Activated CD4-positive, alpha-beta T cell treated with anti-CD3 and anti-CD28 coated beads for 36 hours (primary cell): ENCODE measurements around the gene FSTL3. TPM values are rescaled to one million over a fixed set of nuclear protein-coding genes. Genes with fewer than 3 reads are reported as not detected.

ENCODE experiments used
- ATAC-seq: fragments of 200-7000 bp; cut with Tn5 transposase; one replicate; pipeline ENCODE4 v1.10.0; 2021; ENCODE audit warnings: mild to moderate bottlenecking, moderate library complexity
- CTCF ChIA-PET: fragments of 350-600 bp; sonication (Branson Sonifier 250); formaldehyde crosslinking; loops from one replicate; lab custom pipeline; 2021; ENCODE audit warnings: antibody characterized with exemption; lab: Charles Lee
- POLR2A ChIA-PET: fragments of 350-600 bp; sonication (Branson Sonifier 250); formaldehyde crosslinking; loops from one replicate; lab custom pipeline; 2021; ENCODE audit warnings: antibody characterized with exemption, inconsistent platforms; lab: Charles Lee
- DNase-seq: peaks from one replicate; pipeline ENCODE4 v3.0.0-alpha.2; 2020
- H3K27ac Mint-ChIP-seq: one replicate; pipeline ENCODE4 v1.8.0; 2021; ENCODE audit warnings: mixed read lengths
- H3K27me3 Mint-ChIP-seq: one replicate; pipeline ENCODE4 v1.8.0; 2021; ENCODE audit warnings: mixed read lengths
- H3K36me3 Mint-ChIP-seq: one replicate; pipeline ENCODE4 v1.8.0; 2021; ENCODE audit warnings: low read depth, mixed read lengths
- H3K4me1 Mint-ChIP-seq: one replicate; pipeline ENCODE4 v1.8.0; 2021; ENCODE audit warnings: mixed read lengths
- H3K4me3 Mint-ChIP-seq: one replicate; pipeline ENCODE4 v1.8.0; 2021; ENCODE audit warnings: mild to moderate bottlenecking, moderate library complexity, mixed read lengths
- H3K9me3 Mint-ChIP-seq: one replicate; pipeline ENCODE4 v1.8.0; 2021; ENCODE audit warnings: low read depth, mixed read lengths
- intact Hi-C, 2 experiments: fragments of 100-400 bp; cut with DNase I in 1 of 2; cut with micrococcal nuclease in 1 of 2; formaldehyde crosslinking; loops; one replicate each; pipeline versions ENCODE4 v1.14.2 to v1.15.1; 2022 to 2024; cut with DNase I, micrococcal nuclease
- total RNA-seq, 2 experiments: library from RNA; stranded (reverse); gene quantifications; one replicate each; pipeline ENCODE4 v1.2.3, GENCODE V29; 2021

FSTL3 gene
- total RNA-seq, 2 experiments from 2014 or later = 8.5 to 10.1 TPM

DNA sequence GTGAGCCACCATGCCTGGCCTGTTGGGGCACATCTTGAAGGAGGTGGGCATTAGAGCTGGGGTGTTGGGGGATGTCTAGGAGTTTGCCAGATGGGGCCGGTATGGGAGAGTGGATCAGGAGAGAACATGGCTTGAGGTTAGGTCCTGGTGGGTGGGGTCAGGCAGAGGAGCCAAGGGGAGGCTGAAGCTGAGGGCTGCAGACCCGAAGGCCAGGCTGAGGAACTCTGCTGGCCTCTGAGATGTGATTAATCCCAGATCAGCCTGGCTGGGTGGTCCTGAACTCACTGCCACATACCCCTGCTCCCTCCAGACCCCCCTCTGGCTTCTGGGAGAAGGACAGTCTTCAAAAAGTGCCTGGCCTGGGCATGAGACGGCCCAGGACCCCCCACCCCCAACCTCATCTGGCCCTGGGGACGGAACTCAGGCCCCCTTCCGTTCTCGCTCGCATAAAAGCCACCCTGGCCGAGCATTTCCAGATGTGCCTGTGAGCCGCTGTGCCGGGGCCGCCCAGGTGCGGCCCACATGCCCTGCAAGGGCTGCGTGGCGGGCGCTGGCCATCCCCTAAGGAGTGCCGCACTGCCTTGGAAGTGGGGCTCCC, 2.7 kb downstream of the FSTL3 start:
- Mint-ChIP-seq H3K4me1 (peaks cover 5% of the 10 kb centered on the region), H3K9me3 (no peaks in the 10 kb centered on the region), H3K4me3 (peak overlapping the region; percentile 70), H3K27ac (no peak overlapping the region), H3K36me3 (no peaks in the 10 kb centered on the region), H3K27me3 (peaks cover 9% of the 10 kb centered on the region)
- POLR2A ChIA-PET = no interaction called here
- intact Hi-C loops = no loop called here
- ATAC-seq (no peak), DNase-seq (no peak)
- CTCF ChIA-PET = interaction anchor here (1.0 to 2.0 kb wide), 5 partner anchors 8 to 44 kb away, joined by 3 to 11 read pairs (median 3); no protein-coding TSS in a partner anchor

DNA sequence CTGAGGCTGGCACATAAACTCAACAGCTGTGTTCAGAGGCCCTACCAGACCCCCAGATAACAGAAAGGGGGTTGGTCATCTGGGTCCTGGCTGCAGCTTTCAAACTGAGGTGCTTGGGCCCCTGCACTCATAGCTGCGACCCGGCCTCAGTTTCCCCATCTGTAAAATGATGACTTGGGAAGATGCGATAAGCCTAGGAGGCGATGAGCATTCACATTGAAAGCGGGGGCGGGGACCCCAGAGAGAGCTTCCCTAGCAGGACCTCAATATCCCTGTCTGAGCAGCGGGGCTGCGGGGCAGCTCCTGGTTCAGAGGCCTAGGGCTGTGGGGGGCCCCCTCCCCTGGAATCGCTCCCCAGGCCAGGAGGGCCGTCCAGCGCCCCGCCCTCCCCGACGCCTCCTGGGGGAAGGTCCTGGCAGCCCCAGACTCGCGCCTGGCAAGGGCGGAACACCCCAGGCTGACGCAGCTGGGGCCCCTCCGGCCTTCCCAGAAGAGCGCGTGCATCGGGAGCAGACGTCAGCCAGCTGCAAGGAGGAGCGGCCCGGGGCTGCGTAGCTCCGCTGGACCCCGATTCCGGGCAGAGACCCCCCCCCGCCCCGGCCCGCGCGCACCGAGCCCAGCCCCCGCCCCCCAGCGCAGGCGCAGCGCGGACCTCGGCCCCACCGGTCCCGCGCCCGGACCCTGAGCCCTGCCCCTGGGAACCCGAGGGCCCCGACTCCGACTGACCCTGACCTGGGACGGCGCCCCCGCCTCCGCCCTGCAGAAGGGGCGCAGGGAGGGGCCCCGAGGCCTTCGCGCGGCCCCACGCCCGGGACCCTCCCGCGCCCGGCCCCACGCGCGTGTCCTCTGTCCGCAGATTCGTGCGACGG, 3.5 kb downstream of the FSTL3 start:
- H3K27ac Mint-ChIP-seq = no peak overlapping the region
- peaks cover 9% of the 10 kb centered on the region for H3K27me3 Mint-ChIP-seq
- no peaks in the 10 kb centered on the region for H3K9me3 Mint-ChIP-seq
- DNase-seq (peak; percentile 69), ATAC-seq (no peak)
- H3K4me1 Mint-ChIP-seq = peaks cover 5% of the 10 kb centered on the region
- H3K36me3 Mint-ChIP-seq = no peaks in the 10 kb centered on the region
- H3K4me3 Mint-ChIP-seq = peak overlapping the region; percentile 70
- POLR2A ChIA-PET = interaction anchor here (1.0 kb wide), 1 partner anchor 590 kb away, joined by 4 read pairs; the partner anchor contains the start of gene CIRBP
- intact Hi-C loops = loop anchor here (1.0 to 5.0 kb wide), 24 partner anchors 16 to 1183 kb away; partner anchors contain the start of genes PTBP1 (in 2 of the 2), RNF126 (in 2 of the 2), ARHGAP45 (in 1 of the 2) and BSG (in 1 of the 2)
- CTCF ChIA-PET = interaction anchor here (1.0 to 2.0 kb wide), 6 partner anchors 9 to 44 kb away, joined by 3 to 11 read pairs (median 4); partner anchors contain the start of gene RNF126

DNA sequence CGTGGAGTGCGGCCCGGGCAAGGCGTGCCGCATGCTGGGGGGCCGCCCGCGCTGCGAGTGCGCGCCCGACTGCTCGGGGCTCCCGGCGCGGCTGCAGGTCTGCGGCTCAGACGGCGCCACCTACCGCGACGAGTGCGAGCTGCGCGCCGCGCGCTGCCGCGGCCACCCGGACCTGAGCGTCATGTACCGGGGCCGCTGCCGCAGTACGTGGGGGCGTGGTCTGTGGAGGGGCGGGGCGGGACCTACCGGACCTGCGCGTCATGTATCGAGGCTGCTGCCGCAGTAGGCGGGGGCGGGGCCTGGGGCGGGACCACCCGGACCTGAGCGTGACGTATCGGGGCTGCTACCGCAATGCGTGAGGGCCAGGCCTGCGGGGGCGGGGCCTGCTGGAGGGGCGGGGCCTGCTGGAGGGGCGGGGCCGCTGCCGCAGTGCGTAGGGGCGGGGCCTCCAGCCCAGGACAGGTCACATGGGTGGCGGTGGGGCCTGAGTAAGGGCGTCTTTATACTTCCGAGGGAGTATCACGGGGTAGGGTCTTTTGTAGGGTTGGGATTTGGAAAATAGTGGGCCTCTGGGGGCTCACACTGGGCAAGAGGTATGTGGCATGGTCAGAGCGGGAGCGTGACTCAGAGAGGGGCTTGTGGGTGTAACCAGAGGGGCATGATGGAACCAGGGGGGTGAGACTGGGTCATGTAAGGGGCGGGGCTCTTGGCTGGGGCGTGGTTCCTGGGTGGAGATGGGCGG, 4.3 kb downstream of the FSTL3 start:
- H3K9me3 Mint-ChIP-seq = no peaks in the 10 kb centered on the region
- intact Hi-C loops = loop anchor here (1.0 to 5.0 kb wide), 24 partner anchors 17 to 1182 kb away; partner anchors contain the start of genes PTBP1 (in 2 of the 2), RNF126 (in 2 of the 2), ARHGAP45 (in 1 of the 2) and BSG (in 1 of the 2)
- ATAC-seq (peak; percentile 81), DNase-seq (peak; percentile 100)
- H3K36me3 Mint-ChIP-seq = no peaks in the 10 kb centered on the region
- POLR2A ChIA-PET = interaction anchor here (0.6 to 1.3 kb wide), 4 partner anchors 17 to 589 kb away, joined by 3 to 7 read pairs (median 4); partner anchors contain the start of genes ATP5F1D, CIRBP and RNF126
- H3K4me1 Mint-ChIP-seq = peaks cover 3% of the 10 kb centered on the region
- CTCF ChIA-PET = interaction anchor here (1.0 to 2.0 kb wide), 4 partner anchors 10 to 54 kb away, joined by 3 to 11 read pairs (median 4); partner anchors contain the start of gene RNF126
- H3K27ac Mint-ChIP-seq = peak overlapping the region; percentile 94
- H3K4me3 Mint-ChIP-seq = peak overlapping the region; percentile 70
- peaks cover 4% of the 10 kb centered on the region for H3K27me3 Mint-ChIP-seq

DNA sequence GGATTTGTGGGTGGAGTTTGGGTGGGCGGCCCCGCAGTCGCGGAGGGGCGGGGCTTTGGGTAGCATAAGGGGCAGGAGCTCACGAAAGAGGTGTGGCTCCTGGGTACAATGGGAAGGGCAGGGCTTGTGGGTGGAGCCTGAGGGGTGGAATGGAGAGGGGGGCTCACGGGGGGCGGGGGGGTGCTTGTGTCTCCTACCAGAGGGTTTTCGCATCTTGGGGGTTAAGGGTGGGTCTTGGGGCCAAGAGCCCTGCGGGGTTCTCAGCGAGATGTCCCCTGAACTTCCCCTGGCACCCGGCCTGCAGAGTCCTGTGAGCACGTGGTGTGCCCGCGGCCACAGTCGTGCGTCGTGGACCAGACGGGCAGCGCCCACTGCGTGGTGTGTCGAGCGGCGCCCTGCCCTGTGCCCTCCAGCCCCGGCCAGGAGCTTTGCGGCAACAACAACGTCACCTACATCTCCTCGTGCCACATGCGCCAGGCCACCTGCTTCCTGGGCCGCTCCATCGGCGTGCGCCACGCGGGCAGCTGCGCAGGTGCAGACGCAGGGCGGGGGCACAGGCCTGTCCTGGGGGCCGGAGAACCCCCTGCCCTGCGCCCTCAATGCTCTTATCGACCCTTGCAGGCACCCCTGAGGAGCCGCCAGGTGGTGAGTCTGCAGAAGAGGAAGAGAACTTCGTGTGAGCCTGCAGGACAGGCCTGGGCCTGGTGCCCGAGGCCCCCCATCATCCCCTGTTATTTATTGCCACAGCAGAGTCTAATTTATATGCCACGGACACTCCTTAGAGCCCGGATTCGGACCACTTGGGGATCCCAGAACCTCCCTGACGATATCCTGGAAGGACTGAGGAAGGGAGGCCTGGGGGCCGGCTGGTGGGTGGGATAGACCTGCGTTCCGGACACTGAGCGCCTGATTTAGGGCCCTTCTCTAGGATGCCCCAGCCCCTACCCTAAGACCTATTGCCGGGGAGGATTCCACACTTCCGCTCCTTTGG, 5.1 kb downstream of the FSTL3 start:
- DNase-seq = peak; percentile 98
- POLR2A ChIA-PET = interaction anchor here (0.6 to 1.3 kb wide), 3 partner anchors 18 to 560 kb away, joined by 3 to 7 read pairs (median 3); partner anchors contain the start of genes ATP5F1D and RNF126
- Mint-ChIP-seq H3K27me3 (no peaks in the 10 kb centered on the region), H3K4me1 (peaks cover 2% of the 10 kb centered on the region), H3K9me3 (no peaks in the 10 kb centered on the region), H3K36me3 (no peaks in the 10 kb centered on the region), H3K4me3 (peak overlapping the region; percentile 70), H3K27ac (no peak overlapping the region)
- intact Hi-C loops = loop anchor here (2.0 to 5.0 kb wide), 5 partner anchors 23 to 1181 kb away; partner anchors contain the start of genes ARHGAP45 (in 1 of the 2), DAZAP1 (in 1 of the 2), KLF16 (in 1 of the 2) and TCF3 (in 1 of the 2)
- CTCF ChIA-PET = interaction anchor here (1.0 kb wide), 1 partner anchor 53 kb away, joined by 3 read pairs; no protein-coding TSS in a partner anchor
- ATAC-seq = no peak

DNA sequence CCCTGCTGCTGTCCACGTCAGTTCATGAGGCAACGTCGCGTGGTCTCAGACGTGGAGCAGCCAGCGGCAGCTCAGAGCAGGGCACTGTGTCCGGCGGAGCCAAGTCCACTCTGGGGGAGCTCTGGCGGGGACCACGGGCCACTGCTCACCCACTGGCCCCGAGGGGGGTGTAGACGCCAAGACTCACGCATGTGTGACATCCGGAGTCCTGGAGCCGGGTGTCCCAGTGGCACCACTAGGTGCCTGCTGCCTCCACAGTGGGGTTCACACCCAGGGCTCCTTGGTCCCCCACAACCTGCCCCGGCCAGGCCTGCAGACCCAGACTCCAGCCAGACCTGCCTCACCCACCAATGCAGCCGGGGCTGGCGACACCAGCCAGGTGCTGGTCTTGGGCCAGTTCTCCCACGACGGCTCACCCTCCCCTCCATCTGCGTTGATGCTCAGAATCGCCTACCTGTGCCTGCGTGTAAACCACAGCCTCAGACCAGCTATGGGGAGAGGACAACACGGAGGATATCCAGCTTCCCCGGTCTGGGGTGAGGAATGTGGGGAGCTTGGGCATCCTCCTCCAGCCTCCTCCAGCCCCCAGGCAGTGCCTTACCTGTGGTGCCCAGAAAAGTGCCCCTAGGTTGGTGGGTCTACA, 6.6 kb downstream of the FSTL3 start:
- intact Hi-C loops = loop anchor here in 1 of 2 experiments (5.0 kb wide), 2 partner anchors 385 to 970 kb away; partner anchors contain the start of genes ARHGAP45 and TCF3
- no peaks in the 10 kb centered on the region for H3K27me3 Mint-ChIP-seq
- H3K4me1 Mint-ChIP-seq = peaks cover 2% of the 10 kb centered on the region
- H3K36me3 Mint-ChIP-seq = no peaks in the 10 kb centered on the region
- POLR2A ChIA-PET = no interaction called here
- H3K9me3 Mint-ChIP-seq = no peaks in the 10 kb centered on the region
- H3K4me3 Mint-ChIP-seq = no peak overlapping the region
- ATAC-seq (no peak), DNase-seq (no peak)
- CTCF ChIA-PET = no interaction called here
- no peak overlapping the region for H3K27ac Mint-ChIP-seq

DNA sequence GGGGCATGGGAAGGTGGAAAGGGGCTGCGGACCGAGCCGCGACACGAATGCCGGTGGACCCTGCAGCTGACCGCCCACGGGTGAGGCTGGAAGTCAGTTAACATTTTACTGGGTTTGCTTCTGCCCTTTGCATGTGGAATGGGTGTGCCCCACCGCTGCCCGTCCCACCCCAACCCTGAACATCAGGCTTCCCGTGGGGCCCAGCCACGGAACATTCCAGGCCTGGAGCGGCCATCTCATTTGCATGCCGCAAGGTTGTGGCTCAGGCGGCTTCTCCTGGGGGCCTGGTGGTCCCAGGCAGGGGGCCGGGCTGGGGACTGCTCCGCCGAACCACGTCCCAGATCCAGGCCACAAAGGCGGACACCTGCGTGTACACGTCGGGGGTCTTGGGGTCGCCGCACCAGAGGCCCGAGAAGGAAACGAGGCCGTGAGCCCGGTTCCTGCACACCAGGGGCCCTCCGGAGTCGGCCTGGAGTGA, 9.3 kb downstream of the FSTL3 start:
- Mint-ChIP-seq H3K27me3 (no peaks in the 10 kb centered on the region), H3K4me1 (peaks cover 2% of the 10 kb centered on the region), H3K9me3 (no peaks in the 10 kb centered on the region), H3K4me3 (no peak overlapping the region), H3K27ac (no peak overlapping the region), H3K36me3 (no peaks in the 10 kb centered on the region)
- ATAC-seq (no peak), DNase-seq (no peak)
- POLR2A ChIA-PET = no interaction called here
- intact Hi-C loops = no loop called here
- CTCF ChIA-PET = no interaction called here

DNA sequence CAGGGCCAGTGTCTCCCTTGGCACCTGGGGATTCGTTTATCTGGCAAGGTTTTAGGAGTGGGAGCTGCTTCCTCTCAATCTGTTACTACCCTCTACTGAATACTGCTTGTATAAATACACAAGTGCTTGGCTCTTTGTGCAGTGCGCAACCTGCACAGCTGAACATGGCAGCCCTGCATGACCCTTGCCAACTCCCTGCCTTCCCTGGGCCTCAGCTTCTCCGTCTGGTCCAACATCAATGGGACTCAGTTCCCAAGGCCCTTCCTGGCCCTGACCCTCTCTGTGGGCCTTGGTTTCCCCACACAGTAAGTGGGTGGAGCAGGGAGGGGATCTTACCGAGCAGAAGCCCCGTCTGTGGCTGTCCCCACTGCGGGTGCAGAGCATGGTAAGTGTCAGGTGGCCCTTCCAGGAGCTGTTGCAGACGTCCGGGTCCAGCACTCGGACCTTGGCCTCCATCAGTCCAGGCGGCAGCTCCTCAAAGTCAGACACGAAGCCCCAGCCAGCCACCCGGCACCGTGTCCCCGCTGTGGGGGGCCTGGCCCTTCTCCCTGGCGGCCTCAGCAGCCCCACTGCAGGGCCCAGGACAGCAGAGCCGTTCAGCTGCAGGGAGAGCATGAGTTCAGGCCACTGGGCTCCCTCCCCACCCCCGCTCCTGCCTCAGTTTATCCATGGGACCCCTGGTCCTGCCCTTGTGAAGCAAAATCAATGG, 10.6 kb downstream of the FSTL3 start:
- Mint-ChIP-seq H3K4me1 (no peaks in the 10 kb centered on the region), H3K27ac (no peak overlapping the region), H3K36me3 (no peaks in the 10 kb centered on the region), H3K4me3 (no peak overlapping the region), H3K27me3 (no peaks in the 10 kb centered on the region), H3K9me3 (no peaks in the 10 kb centered on the region)
- intact Hi-C loops = no loop called here
- ChIA-PET CTCF (no interaction called here), POLR2A (no interaction called here)
- DNase-seq (no peak), ATAC-seq (no peak)

DNA sequence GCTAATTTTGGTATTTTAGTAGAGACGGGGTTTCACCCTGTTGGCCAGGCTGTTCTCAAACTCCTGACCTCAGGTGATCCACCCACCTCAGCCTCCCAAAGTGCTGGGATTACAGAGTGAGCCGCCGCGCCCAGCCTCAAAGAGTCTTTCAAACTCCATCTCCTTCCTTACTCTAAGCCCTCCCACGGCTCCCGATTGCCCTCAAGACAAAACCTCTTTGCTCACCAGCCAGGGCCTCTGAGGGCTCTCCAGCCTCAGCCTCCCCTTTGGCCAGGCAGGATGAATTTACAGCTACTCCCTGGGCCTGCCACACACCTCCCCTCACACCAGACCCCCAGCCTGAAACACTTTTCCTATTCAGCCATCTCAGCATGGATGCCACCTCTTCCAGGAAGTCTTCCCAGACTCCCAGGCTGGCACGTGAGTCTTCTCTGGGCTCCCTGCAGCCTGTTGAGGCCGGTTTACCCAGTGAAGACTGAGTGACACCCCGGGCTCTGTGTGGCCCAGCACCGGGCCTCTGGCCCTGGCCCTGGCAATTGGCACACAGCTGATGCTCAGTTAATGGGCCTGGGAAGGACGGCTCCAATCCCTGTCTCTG, 11.5 kb downstream of the FSTL3 start:
- DNase-seq (no peak), ATAC-seq (no peak)
- intact Hi-C loops = no loop called here
- Mint-ChIP-seq H3K4me1 (no peaks in the 10 kb centered on the region), H3K27me3 (no peaks in the 10 kb centered on the region), H3K4me3 (no peak overlapping the region), H3K27ac (no peak overlapping the region), H3K9me3 (no peaks in the 10 kb centered on the region), H3K36me3 (no peaks in the 10 kb centered on the region)
- CTCF ChIA-PET = no interaction called here
- POLR2A ChIA-PET = no interaction called here

DNA sequence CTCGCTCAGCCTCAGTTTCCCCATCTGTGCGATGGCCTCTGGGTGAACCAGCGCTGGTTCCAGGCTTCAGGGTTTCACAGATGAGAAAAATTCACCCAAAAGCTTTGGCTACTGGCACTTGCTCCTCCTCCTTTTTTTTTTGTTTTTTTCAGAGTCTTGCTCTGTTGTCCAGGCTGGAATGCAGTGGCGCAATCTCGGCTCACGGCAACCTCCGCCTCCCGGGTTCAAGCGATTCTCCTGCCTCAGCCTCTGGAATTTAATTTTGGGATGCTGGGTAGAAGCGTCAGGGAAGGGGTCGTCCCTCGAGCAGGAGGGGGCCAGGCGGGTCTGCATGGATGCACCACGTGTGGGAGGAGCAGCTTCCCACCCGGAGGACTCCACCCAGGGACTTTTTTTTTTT, 12.0 kb downstream of the FSTL3 start:
- Mint-ChIP-seq H3K9me3 (no peaks in the 10 kb centered on the region), H3K27me3 (no peaks in the 10 kb centered on the region), H3K36me3 (no peaks in the 10 kb centered on the region), H3K27ac (no peak overlapping the region), H3K4me3 (no peak overlapping the region), H3K4me1 (no peaks in the 10 kb centered on the region)
- intact Hi-C loops = no loop called here
- POLR2A ChIA-PET = no interaction called here
- ATAC-seq (no peak), DNase-seq (no peak)
- CTCF ChIA-PET = no interaction called here
